ENCODE data around the gene GGTA1. TPM values are rescaled to one million over a fixed set of nuclear protein-coding genes. Genes with fewer than 3 reads are reported as not detected.

Gene GGTA1
- total and polyA plus RNA-seq, 8 donors: 4.8 to 10.2 (median 7.4) TPM

GRCh38 chr9:121510766-121511550, 11.3 kb upstream of the GGTA1 start:
- intact Hi-C loops (cut with DNase I): no loop called here
- no peaks in the 10 kb centered on the region for H3K9me3 ChIP-seq
- ATAC-seq: no peak
- no peaks in the 10 kb centered on the region for H3K27me3 ChIP-seq
- H3K36me3 ChIP-seq: no peaks in the 10 kb centered on the region
- H3K27ac ChIP-seq: no peak overlapping the region
- H3K4me3 ChIP-seq: no peak overlapping the region
- no peaks in the 10 kb centered on the region for H3K4me1 ChIP-seq
- no peak for TF ChIP-seq CTCF (IDR thresholded peaks at IDR 0.05)
- DNase-seq: peak in 1 of 4 donors; percentile 19

GRCh38 chr9:121509180-121509579, 9.5 kb upstream of the GGTA1 start:
- no peak for DNase-seq
- intact Hi-C loops (cut with DNase I): no loop called here

GRCh38 chr9:121508415-121508814, 8.8 kb upstream of the GGTA1 start:
- intact Hi-C loops (cut with DNase I): no loop called here
- Histone ChIP-seq H3K9me3 (no peaks in the 10 kb centered on the region), H3K4me1 (no peaks in the 10 kb centered on the region), H3K36me3 (no peaks in the 10 kb centered on the region), H3K27ac (no peak overlapping the region), H3K4me3 (no peak overlapping the region), H3K27me3 (no peaks in the 10 kb centered on the region)
- peak in 1 of 4 donors; percentile 19 for DNase-seq
- no peak for TF ChIP-seq CTCF (IDR thresholded peaks at IDR 0.05)
- ATAC-seq: no peak

More at GRCh38 chr9:121509180-121509579, 9.5 kb upstream of the GGTA1 start:
- Histone ChIP-seq H3K4me1 (no peaks in the 10 kb centered on the region), H3K27ac (no peak overlapping the region), H3K27me3 (no peaks in the 10 kb centered on the region), H3K9me3 (no peaks in the 10 kb centered on the region), H3K36me3 (no peaks in the 10 kb centered on the region), H3K4me3 (no peak overlapping the region)
- ATAC-seq: no peak
- TF ChIP-seq CTCF (IDR thresholded peaks at IDR 0.05): no peak

- no peaks in the 10 kb centered on the region for H3K9me3 ChIP-seq
- ATAC-seq (no peak), DNase-seq (no peak)
- intact Hi-C loops (cut with DNase I): no loop called here
- H3K27me3 ChIP-seq: no peaks in the 10 kb centered on the region
- H3K4me1 ChIP-seq: peaks cover 0 to 12% of the 10 kb centered on the region in 2 donors
- TF ChIP-seq CTCF (IDR thresholded peaks at IDR 0.05): no peak
- H3K4me3 ChIP-seq: no peak overlapping the region
- H3K27ac ChIP-seq: no peak overlapping the region
- H3K36me3 ChIP-seq: no peaks in the 10 kb centered on the region
These were observed 6.5 kb upstream of the GGTA1 start for GRCh38 chr9:121505903-121506735.

- H3K27me3 ChIP-seq: peaks cover 0 to 26% of the 10 kb centered on the region in 2 donors
- intact Hi-C loops (cut with DNase I): no loop called here
- TF ChIP-seq CTCF (IDR thresholded peaks at IDR 0.05): no peak
- H3K36me3 ChIP-seq: no peaks in the 10 kb centered on the region
- no peak overlapping the region for H3K4me3 ChIP-seq
- no peak for ATAC-seq
- peak overlapping the region in 1 of 2 donors; percentile 39 for H3K27ac ChIP-seq
- peaks cover 2 to 36% of the 10 kb centered on the region in 2 donors for H3K4me1 ChIP-seq
- no peaks in the 10 kb centered on the region for H3K9me3 ChIP-seq
- no peak for DNase-seq
These were observed 3.8 kb upstream of the GGTA1 start for GRCh38 chr9:121503444-121503843.

Measured in left lung (tissue), 10 donors.